Prostate gland (tissue), 2 donors: Measurements from ENCODE around the gene PSMC5.

Experiments used
- POLR2A ChIP-seq: fragments of 450-650 bp; IDR thresholded peaks from one replicate; pipeline ENCODE4 v1.6.1; 2016; ENCODE audit warnings: antibody characterized with exemption, mild to moderate bottlenecking
- POLR2AphosphoS5 ChIP-seq: sonication (generic); formaldehyde crosslinking; IDR thresholded peaks from one replicate; pipeline ENCODE4 v1.6.1; 2017; ENCODE audit warnings: antibody characterized with exemption
- TF ChIP-seq, protein P1 (sequence below), 4 experiments: fragments of 200-600 bp in 2 of 4; fragments of 450-650 bp in 2 of 4; sonication (generic) in 2 of 4; IDR thresholded peaks; 1 replicate in 3 of 4; 2 replicates in 1 of 4; pipeline ENCODE4 v1.5.1; 2016 to 2019; ENCODE audit warnings: antibody characterized with exemption in 4 of 4, mild to moderate bottlenecking in 2 of 4, moderate library complexity in 2 of 4

DNA sequence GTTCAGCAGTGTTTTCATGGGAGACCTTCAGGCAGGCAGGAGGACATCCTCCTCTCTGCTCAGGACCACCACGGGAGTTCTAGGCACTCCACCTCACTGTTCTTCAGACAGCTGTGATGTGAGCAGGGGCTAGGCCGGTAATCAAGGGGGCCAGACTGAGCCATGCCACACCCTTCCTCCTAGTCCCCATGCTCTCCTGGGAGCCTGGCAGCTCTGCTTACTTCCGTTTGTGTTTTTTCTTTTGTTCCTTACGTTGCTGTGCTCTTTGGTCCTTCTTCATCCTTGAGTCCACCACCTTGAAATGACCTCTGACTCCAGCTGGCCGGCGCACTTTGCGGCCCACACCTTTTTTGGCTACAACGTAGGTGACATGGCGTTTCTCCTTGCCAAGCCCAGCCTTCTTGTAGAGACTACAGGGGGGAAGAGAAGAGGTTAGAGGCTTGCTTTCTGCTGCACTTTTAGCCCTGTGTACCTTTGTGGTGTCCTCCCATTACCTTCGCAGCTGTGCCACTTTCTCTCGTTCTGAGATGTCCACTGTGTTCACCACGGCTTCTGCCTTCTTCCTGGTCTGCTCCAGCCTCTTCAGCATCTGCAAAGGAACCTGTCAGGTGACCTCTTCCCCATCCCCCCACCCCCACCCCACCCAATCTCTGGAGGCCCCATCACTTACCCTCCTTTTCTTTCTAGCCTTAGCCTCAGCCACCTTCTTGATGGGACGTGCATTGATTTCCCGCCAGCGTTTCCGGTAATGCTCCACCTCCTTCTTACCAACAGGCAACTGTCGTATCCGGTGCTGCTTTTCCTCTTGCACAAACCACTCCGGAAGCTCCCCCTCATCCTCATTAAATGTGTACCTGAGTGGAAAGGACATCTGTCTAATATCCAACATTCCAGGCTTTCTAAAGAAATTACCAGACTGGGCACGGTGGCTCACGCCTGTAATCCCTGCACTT lies 7.4 kb upstream of the PSMC5 start:
- TF ChIP-seq, protein P1, sequence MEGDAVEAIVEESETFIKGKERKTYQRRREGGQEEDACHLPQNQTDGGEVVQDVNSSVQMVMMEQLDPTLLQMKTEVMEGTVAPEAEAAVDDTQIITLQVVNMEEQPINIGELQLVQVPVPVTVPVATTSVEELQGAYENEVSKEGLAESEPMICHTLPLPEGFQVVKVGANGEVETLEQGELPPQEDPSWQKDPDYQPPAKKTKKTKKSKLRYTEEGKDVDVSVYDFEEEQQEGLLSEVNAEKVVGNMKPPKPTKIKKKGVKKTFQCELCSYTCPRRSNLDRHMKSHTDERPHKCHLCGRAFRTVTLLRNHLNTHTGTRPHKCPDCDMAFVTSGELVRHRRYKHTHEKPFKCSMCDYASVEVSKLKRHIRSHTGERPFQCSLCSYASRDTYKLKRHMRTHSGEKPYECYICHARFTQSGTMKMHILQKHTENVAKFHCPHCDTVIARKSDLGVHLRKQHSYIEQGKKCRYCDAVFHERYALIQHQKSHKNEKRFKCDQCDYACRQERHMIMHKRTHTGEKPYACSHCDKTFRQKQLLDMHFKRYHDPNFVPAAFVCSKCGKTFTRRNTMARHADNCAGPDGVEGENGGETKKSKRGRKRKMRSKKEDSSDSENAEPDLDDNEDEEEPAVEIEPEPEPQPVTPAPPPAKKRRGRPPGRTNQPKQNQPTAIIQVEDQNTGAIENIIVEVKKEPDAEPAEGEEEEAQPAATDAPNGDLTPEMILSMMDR (IDR thresholded peaks at IDR 0.05) = no peak
- TF ChIP-seq POLR2A (no peak), POLR2AphosphoS5 (no peak)
